Measurements from ENCODE around the gene DOCK2.

DOCK2 gene

GRCh38 chr5:169991115-169991869 lies 354.2 kb downstream of the DOCK2 start:
- Histone ChIP-seq H4K20me1 (ENCODE audit: insufficient read depth, low read length) (0 out of 2 replicates have a peak, but pooled peaks cover 4% of the 10 kb centered on the region), H3K79me2 (ENCODE audit: insufficient read depth, low read length) (no peaks in the 10 kb centered on the region), H3K27me3 (ENCODE audit: insufficient read depth, low read length, poor library complexity) (no peaks in the 10 kb centered on the region), H3K4me2 (ENCODE audit: insufficient read depth, low read length) (no peak overlapping the region), H3K9me3 (ENCODE audit: insufficient read depth, low read length, severe bottlenecking) (no peaks in the 10 kb centered on the region), H3K4me3 (ENCODE audit: low read depth in 1 of 2, low read length in 2 of 2) (no peak overlapping the region), H3K9ac (ENCODE audit: low read depth, low read length) (no peak overlapping the region), H3K27ac (ENCODE audit: low read length) (no peak overlapping the region), H2AFZ (ENCODE audit: low read depth, low read length) (no peak overlapping the region), H3K36me3 (ENCODE audit: insufficient read depth, low read length) (peaks cover 86% of the 10 kb centered on the region), H3K4me1 (ENCODE audit: insufficient read depth, low read length) (no peaks in the 10 kb centered on the region)
- DNase-seq: no peak
- TF ChIP-seq EZH2 (IDR thresholded peaks at IDR 0.05; ENCODE audit: borderline replicate concordance, low read depth, low read length, severe bottlenecking): no peak
- no peak for TF ChIP-seq CTCF (IDR thresholded peaks at IDR 0.05; ENCODE audit: borderline replicate concordance, extremely low read depth, low read length, poor library complexity, severe bottlenecking)
- no peak for ATAC-seq (ENCODE audit: insufficient read depth, low read depth)

- ATAC-seq (ENCODE audit: insufficient read depth, low read depth) (no peak), DNase-seq (no peak)
- Histone ChIP-seq H3K27ac (ENCODE audit: low read length) (no peak overlapping the region), H3K79me2 (ENCODE audit: insufficient read depth, low read length) (no peaks in the 10 kb centered on the region), H3K36me3 (ENCODE audit: insufficient read depth, low read length) (peaks cover 78% of the 10 kb centered on the region), H3K4me3 (ENCODE audit: low read depth in 1 of 2, low read length in 2 of 2) (no peak overlapping the region), H4K20me1 (ENCODE audit: insufficient read depth, low read length) (0 out of 2 replicates have a peak, but pooled peaks cover 4% of the 10 kb centered on the region), H2AFZ (ENCODE audit: low read depth, low read length) (no peak overlapping the region), H3K27me3 (ENCODE audit: insufficient read depth, low read length, poor library complexity) (no peaks in the 10 kb centered on the region), H3K4me2 (ENCODE audit: insufficient read depth, low read length) (no peak overlapping the region), H3K9me3 (ENCODE audit: insufficient read depth, low read length, severe bottlenecking) (no peaks in the 10 kb centered on the region), H3K4me1 (ENCODE audit: insufficient read depth, low read length) (no peaks in the 10 kb centered on the region), H3K9ac (ENCODE audit: low read depth, low read length) (no peak overlapping the region)
- TF ChIP-seq EZH2 (IDR thresholded peaks at IDR 0.05; ENCODE audit: borderline replicate concordance, low read depth, low read length, severe bottlenecking): no peak
- TF ChIP-seq CTCF (IDR thresholded peaks at IDR 0.05; ENCODE audit: borderline replicate concordance, extremely low read depth, low read length, poor library complexity, severe bottlenecking): no peak
These were observed 355.9 kb downstream of the DOCK2 start for GRCh38 chr5:169992789-169993484.

GRCh38 chr5:169993485-169993790 lies 356.4 kb downstream of the DOCK2 start:
- H2AFZ ChIP-seq (ENCODE audit: low read depth, low read length): no peak overlapping the region
- no peak overlapping the region for H3K27ac ChIP-seq (ENCODE audit: low read length)
- H3K4me3 ChIP-seq (ENCODE audit: low read depth in 1 of 2, low read length in 2 of 2): no peak overlapping the region
- no peaks in the 10 kb centered on the region for H3K79me2 ChIP-seq (ENCODE audit: insufficient read depth, low read length)
- no peaks in the 10 kb centered on the region for H3K9me3 ChIP-seq (ENCODE audit: insufficient read depth, low read length, severe bottlenecking)
- 0 out of 2 replicates have a peak, but pooled peaks cover 4% of the 10 kb centered on the region for H4K20me1 ChIP-seq (ENCODE audit: insufficient read depth, low read length)
- peaks cover 80% of the 10 kb centered on the region for H3K36me3 ChIP-seq (ENCODE audit: insufficient read depth, low read length)
- H3K9ac ChIP-seq (ENCODE audit: low read depth, low read length): no peak overlapping the region
- no peak for ATAC-seq (ENCODE audit: insufficient read depth, low read depth)
- no peak overlapping the region for H3K4me2 ChIP-seq (ENCODE audit: insufficient read depth, low read length)
- TF ChIP-seq CTCF (IDR thresholded peaks at IDR 0.05; ENCODE audit: borderline replicate concordance, extremely low read depth, low read length, poor library complexity, severe bottlenecking) (no peak), EZH2 (IDR thresholded peaks at IDR 0.05; ENCODE audit: borderline replicate concordance, low read depth, low read length, severe bottlenecking) (no peak)
- no peaks in the 10 kb centered on the region for H3K4me1 ChIP-seq (ENCODE audit: insufficient read depth, low read length)
- no peak for DNase-seq
- H3K27me3 ChIP-seq (ENCODE audit: insufficient read depth, low read length, poor library complexity): no peaks in the 10 kb centered on the region
